GM12872 (cell line): ENCODE measurements around the gene SMKR1.

Experiments used
- CTCF ChIP-seq: IDR thresholded peaks from 3 replicates; pipeline ENCODE4 v1.5.1; 2011; ENCODE audit warnings: low read depth, mild to moderate bottlenecking, low read length, moderate library complexity; ENCODE audit not compliant: insufficient read depth

The SMKR1 gene

GRCh38 chr7:129553899-129554461, 51.6 kb downstream of the SMKR1 start:
- TF ChIP-seq CTCF, result no peak

GRCh38 chr7:129556607-129557133, 54.3 kb downstream of the SMKR1 start:
- TF ChIP-seq CTCF, result no peak

DNA sequence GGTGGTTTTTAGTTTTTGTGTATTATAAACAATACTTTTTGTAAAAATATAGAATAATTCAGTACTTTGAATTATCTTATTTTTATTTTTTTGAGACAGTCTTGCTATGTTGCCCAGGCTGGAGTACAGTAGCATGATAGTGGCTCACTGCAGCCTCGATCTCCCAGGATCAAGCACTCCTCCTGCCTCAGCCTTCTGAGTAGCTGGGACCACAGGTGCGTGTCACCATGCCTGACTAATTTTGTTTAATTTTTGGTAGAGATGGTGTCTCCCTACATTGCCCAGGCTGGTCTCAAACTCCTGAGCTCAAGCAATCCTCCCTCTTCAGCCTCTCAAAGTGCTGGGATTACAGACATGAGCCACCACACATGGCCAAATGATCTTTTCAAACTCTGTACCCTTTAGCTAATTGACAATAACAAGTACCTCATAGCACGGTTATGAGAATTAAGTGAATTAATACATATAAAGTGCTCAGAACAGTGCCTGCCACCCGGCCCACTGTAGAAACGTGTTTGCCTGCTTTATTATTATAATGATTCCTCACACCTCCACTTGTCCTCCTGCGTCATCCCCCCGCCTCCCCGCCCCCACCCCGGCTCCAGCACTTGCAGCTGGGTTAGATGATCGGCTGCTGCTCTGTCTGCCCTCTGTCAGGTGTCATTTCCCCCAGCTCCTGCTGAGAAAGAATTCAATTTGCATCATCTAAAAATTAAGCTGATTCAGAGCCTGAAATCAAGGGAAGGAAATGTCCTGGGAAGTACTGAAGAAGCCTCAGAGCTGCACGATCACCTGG, 55.6 kb downstream of the SMKR1 start:
- no peak for TF ChIP-seq CTCF

GRCh38 chr7:129559564-129559963, 57.2 kb downstream of the SMKR1 start:
- no peak for TF ChIP-seq CTCF

DNA sequence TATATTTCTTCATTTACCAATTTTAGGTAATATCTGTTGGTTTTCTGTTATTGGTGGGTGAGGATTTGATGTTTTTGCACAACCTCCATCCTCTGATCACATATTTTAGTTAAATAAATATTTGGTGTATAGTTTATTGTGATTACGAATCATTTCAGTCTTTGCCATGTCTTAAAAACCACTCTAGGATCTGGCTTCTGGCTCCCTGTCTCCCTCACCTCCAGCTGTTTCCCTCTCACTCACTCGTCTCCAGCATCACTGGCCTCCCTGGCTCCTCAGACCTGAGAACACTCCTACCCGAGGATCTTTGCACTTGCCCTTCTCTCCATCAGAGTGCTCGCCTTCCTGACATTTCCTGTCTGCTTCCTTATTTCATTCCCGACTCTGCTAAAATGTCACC, 58.5 kb downstream of the SMKR1 start:
- TF ChIP-seq CTCF, result no peak

DNA sequence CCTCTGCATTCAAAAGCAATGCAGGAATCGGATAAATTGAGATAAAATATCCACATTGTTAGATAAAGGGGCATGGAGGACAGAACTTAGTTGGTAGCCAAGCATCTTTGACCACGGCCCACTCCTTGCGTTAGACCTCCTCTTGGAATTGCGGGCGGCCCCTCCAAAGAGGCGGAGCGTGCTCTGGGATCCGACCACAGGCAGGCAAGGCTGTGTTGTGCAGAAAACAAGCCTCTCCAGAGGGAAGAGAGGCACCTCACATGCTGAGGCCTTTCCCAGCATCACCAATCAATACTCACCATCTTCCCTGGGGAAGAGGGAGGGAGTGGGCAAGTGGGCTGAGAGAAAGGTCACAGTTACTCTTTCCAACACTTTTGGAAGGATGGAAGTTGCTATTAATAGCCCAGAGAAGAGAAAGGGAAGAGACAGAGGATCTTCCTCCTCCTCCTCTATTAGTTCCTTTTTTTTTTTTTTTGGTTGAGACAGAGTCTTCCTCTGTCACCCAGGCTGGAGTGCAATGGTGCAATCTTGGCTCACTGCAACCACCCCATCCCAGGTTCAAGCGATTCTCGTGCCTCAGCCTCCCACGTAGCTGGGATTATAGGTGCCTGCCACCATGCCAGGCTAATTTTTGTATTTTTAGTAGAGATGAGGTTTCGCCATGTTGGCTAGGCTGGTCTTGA, 59.5 kb downstream of the SMKR1 start:
- TF ChIP-seq CTCF, result no peak
